Parathyroid adenoma (tissue), 2 donors: Measurements from ENCODE around the gene GNA14.
"Not testable (repeated sequence)": the region's sequence is repeated elsewhere in the genome, so short reads cannot be mapped to it uniquely, and the experiment has no call there.

Experiments used
- H2AFZ ChIP-seq: fragments of 300-600 bp; sonication (generic); one replicate; pipeline ENCODE4 v1.7.0; 2017; ENCODE audit warnings: antibody characterized with exemption, mild to moderate bottlenecking
- H3K27ac ChIP-seq: fragments of 300-600 bp; sonication (generic); one replicate; pipeline ENCODE4 v1.7.0; 2017
- H3K27me3 ChIP-seq: fragments of 300-600 bp; sonication (generic); one replicate; pipeline ENCODE4 v1.7.0; 2017; ENCODE audit warnings: low read length; ENCODE audit not compliant: control insufficient read depth, insufficient read depth
- H3K36me3 ChIP-seq: fragments of 300-600 bp; sonication (generic); one replicate; pipeline ENCODE4 v1.7.0; 2017; ENCODE audit warnings: low read length; ENCODE audit not compliant: control insufficient read depth, insufficient read depth
- H3K4me1 ChIP-seq: fragments of 300-600 bp; sonication (generic); one replicate; pipeline ENCODE4 v1.7.0; 2017; ENCODE audit warnings: control low read depth
- H3K4me2 ChIP-seq: fragments of 300-600 bp; sonication (generic); one replicate; pipeline ENCODE4 v1.7.0; 2017; ENCODE audit warnings: low read length
- H3K4me3 ChIP-seq: fragments of 300-600 bp; sonication (generic); one replicate; pipeline ENCODE4 v1.7.0; 2017; ENCODE audit warnings: low read depth, low read length
- H3K79me2 ChIP-seq: fragments of 300-600 bp; sonication (generic); one replicate; pipeline ENCODE4 v1.7.0; 2017; ENCODE audit warnings: control low read depth
- H3K9ac ChIP-seq: fragments of 300-600 bp; sonication (generic); one replicate; pipeline ENCODE4 v1.7.0; 2017; ENCODE audit warnings: mild to moderate bottlenecking
- H3K9me3 ChIP-seq: fragments of 300-600 bp; sonication (generic); one replicate; pipeline ENCODE4 v1.7.0; 2017; ENCODE audit warnings: low read length; ENCODE audit not compliant: control insufficient read depth
- TF ChIP-seq, protein P1 (sequence below): fragments of 300-600 bp; sonication (generic); IDR thresholded peaks from one replicate; pipeline ENCODE4 v1.7.0; 2017; ENCODE audit warnings: antibody characterized with exemption, mild to moderate bottlenecking
- donor health status: primary hyperparathyroidism.

GNA14 gene

DNA sequence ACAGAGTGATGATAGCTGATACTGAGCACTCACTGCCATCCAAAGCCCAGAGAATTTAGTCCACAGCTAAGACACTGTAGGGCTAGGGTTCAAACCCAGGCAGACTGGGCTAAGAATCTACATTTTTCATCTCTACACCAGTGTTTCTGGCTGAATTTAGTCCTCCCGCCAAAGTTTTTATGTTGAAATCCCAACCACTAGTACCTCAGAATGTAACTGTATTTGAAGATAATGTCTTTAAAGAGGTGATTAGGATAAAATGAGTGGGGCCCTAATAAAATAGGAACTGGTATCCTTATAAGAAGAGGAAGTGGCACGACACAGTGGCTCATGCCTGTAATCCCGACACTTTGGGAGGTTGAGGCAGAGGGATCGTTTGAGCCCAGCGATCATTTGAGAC lies 4.3 kb downstream of the GNA14 start:
- H2AFZ ChIP-seq: no peak overlapping the region
- no peak overlapping the region for H3K9ac ChIP-seq
- H3K4me1 ChIP-seq: no peaks in the 10 kb centered on the region
- no peaks in the 10 kb centered on the region for H3K9me3 ChIP-seq
- H3K27ac ChIP-seq: no peak overlapping the region
- TF ChIP-seq, protein P1, sequence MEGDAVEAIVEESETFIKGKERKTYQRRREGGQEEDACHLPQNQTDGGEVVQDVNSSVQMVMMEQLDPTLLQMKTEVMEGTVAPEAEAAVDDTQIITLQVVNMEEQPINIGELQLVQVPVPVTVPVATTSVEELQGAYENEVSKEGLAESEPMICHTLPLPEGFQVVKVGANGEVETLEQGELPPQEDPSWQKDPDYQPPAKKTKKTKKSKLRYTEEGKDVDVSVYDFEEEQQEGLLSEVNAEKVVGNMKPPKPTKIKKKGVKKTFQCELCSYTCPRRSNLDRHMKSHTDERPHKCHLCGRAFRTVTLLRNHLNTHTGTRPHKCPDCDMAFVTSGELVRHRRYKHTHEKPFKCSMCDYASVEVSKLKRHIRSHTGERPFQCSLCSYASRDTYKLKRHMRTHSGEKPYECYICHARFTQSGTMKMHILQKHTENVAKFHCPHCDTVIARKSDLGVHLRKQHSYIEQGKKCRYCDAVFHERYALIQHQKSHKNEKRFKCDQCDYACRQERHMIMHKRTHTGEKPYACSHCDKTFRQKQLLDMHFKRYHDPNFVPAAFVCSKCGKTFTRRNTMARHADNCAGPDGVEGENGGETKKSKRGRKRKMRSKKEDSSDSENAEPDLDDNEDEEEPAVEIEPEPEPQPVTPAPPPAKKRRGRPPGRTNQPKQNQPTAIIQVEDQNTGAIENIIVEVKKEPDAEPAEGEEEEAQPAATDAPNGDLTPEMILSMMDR: no peak
- no peak overlapping the region for H3K4me3 ChIP-seq
- no peaks in the 10 kb centered on the region for H3K79me2 ChIP-seq
- no peaks in the 10 kb centered on the region for H3K27me3 ChIP-seq
- H3K36me3 ChIP-seq: no peaks in the 10 kb centered on the region
- H3K4me2 ChIP-seq: no peak overlapping the region

DNA sequence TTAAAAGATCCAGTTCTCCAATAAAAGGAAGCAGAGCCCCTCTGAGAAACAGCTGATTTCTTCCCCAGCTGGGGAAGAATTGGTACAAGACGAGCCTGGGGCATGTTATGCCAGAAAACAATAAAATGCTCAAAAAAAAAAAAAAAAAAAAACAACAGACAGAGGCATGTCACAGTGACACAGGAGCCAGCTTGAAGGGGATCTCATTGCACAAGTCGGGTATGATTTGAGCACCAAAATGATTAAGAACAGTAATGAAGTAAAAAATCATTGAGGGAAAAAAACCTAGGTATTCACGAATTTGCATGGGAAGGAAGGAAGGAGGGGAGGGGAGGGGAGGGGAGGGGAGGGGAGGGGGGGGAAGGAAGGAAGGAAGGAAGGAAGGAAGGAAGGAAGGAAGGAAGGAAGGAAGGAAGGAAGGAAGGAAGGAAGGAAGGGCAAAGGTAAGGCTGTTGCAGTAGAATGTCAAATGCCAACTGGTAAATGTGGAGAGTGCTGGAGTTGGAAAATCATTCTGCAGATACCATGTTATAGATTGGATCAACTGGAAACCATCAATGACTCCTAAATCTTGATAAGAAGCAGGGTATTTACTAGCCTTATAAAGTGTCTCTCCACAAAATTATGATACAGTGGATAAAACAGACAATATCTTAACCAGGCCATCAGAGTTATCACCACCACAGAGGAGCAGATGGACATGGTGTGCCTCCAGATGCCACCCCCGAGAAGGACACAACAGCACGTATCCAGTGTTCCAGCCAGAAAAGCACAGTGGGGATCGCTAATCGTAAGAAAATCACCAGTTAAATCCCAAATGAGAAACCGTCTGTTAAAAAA lies 7.2 kb downstream of the GNA14 start:
- no peak overlapping the region for H3K9ac ChIP-seq
- H3K27me3 ChIP-seq: no peaks in the 10 kb centered on the region
- H3K9me3 ChIP-seq: no peaks in the 10 kb centered on the region
- TF ChIP-seq, protein P1: no peak
- no peak overlapping the region for H2AFZ ChIP-seq
- H3K4me1 ChIP-seq: no peaks in the 10 kb centered on the region
- H3K79me2 ChIP-seq: no peaks in the 10 kb centered on the region
- H3K27ac ChIP-seq: no peak overlapping the region
- H3K36me3 ChIP-seq: no peaks in the 10 kb centered on the region
- no peak overlapping the region for H3K4me3 ChIP-seq
- H3K4me2 ChIP-seq: no peak overlapping the region

DNA sequence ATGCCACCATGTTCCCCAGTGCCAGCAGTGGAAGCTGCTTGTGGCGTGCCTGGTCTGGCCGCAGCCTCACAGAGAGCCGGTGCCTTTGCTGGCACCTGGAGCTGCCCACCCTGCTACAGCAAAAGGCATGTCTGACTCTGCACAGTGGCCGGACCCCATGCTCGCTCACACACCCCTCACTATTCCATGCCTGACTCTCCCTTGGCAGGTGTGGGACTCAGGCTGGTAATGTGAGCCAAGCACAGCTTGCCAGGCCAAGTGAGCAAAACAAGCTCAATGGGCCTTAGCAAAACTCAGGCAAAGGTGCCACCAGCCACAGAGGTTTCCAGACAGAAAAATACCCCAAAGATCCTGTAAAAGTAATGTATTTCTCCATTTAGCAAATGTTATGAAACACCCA lies 15.5 kb downstream of the GNA14 start:
- TF ChIP-seq, protein P1: no peak
- Histone ChIP-seq H3K4me2 (no peak overlapping the region), H3K4me1 (no peaks in the 10 kb centered on the region), H3K4me3 (no peak overlapping the region), H3K27me3 (no peaks in the 10 kb centered on the region), H2AFZ (no peak overlapping the region), H3K36me3 (no peaks in the 10 kb centered on the region), H3K27ac (no peak overlapping the region), H3K9ac (no peak overlapping the region), H3K9me3 (no peaks in the 10 kb centered on the region), H3K79me2 (no peaks in the 10 kb centered on the region)

DNA sequence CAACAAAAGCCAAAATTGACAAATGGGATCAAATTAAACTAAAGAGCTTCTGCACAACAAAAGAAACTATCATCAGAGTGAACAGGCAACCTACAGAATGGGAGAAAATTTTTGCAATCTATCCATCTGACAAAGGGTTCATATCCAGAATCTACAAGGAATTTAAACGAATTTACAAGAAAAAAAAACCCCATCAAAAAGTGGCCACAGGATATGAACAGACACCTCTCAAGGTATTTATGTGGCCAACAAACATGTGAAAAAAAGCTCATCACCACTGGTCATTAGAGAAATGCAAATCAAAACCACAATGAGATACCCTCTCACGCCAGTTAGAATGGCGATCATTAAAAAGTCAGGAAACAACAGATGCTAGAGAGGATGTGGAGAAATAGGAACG lies 19.3 kb downstream of the GNA14 start:
- H3K9me3 ChIP-seq, H3K27ac ChIP-seq, H3K27me3 ChIP-seq, H3K79me2 ChIP-seq, H3K36me3 ChIP-seq, H3K9ac ChIP-seq, H3K4me1 ChIP-seq, H3K4me2 ChIP-seq, H2AFZ ChIP-seq, H3K4me3 ChIP-seq: not testable (repeated sequence)

DNA sequence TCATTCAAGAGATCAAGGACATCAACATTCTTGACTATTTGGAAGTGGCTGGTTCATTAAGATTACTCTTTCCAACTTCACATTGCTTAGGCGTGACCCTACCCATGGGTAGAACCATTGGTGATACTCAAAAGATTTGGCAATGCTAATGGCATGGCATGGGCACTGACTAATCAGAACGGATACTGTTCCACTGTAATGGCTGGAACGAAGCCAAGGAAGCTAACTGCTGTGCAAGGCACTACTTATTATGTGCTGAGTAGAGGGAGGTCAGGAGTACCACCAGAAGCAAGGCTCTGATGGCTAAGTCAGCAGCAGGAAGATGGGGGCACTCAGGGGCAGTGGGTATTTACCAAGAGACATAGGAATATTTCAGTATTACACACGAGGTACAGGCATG lies 31.9 kb downstream of the GNA14 start:
- H3K4me1 ChIP-seq: no peaks in the 10 kb centered on the region
- H3K27me3 ChIP-seq: no peaks in the 10 kb centered on the region
- no peaks in the 10 kb centered on the region for H3K36me3 ChIP-seq
- TF ChIP-seq, protein P1: no peak
- no peak overlapping the region for H3K9ac ChIP-seq
- H3K9me3 ChIP-seq: no peaks in the 10 kb centered on the region
- no peaks in the 10 kb centered on the region for H3K79me2 ChIP-seq
- no peak overlapping the region for H3K4me2 ChIP-seq
- no peak overlapping the region for H2AFZ ChIP-seq
- H3K27ac ChIP-seq: no peak overlapping the region
- no peak overlapping the region for H3K4me3 ChIP-seq
